HCT116 (cell line): ENCODE measurements around the gene CCDC154. TPM values are rescaled to one million over a fixed set of nuclear protein-coding genes. Genes with fewer than 3 reads are reported as not detected.

Experiments
- ATAC-seq: fragments of 200-7000 bp; cut with Tn5 transposase; 2 replicates; pipeline ENCODE4 v1.9.1; 2020; ENCODE audit warnings: mild to moderate bottlenecking, moderate library complexity
- BruUV-seq: library from RNA; stranded (reverse); fragments of 400-500 nt; replicated peaks from 2 replicates; lab custom pipeline; 2021; lab: Mats Ljungman, UMichigan
- CTCF ChIA-PET: fragments of 300-600 bp; sonication (Branson Sonifier 250); formaldehyde crosslinking; loops from one replicate; lab custom pipeline; 2021; ENCODE audit warnings: antibody characterized with exemption; lab: Charles Lee
- POLR2A ChIA-PET: fragments of 300-600, 350-600 bp; sonication (Branson Sonifier 250); formaldehyde crosslinking; loops from one replicate; lab custom pipeline; 2021; ENCODE audit warnings: antibody characterized with exemption; lab: Charles Lee
- RAD21 ChIA-PET, 2 experiments: fragments of 300-600 bp; sonication (Branson Sonifier 250); formaldehyde crosslinking; loops; one replicate each; lab custom pipeline; 2023; ENCODE audit warnings: low total read pairs in 2 of 2; ENCODE audit not compliant: uncharacterized antibody in 2 of 2, unreplicated experiment in 2 of 2, low non-redundant PET in 1 of 2; lab: Charles Lee
- DNase-seq: peaks from one replicate; pipeline ENCODE4 v3.0.0-alpha.2; 2010; ENCODE audit warnings: low read depth, low spot score
- H2AFZ ChIP-seq: fragments of 200-600 bp; shearing (Covaris generic), sonication (generic); 2 replicates; pipeline ENCODE4 v1.6.1; 2017; ENCODE audit warnings: low read depth, mixed run types, mixed read lengths, antibody characterized with exemption, low read length; ENCODE audit not compliant: poor library complexity, severe bottlenecking
- H3K27ac ChIP-seq: 2 replicates; pipeline ENCODE4 v1.5.1; 2012; ENCODE audit warnings: low read depth, low read length
- H3K27me3 ChIP-seq: fragments of 200-600 bp; sonication (generic); 2 replicates; pipeline ENCODE4 v1.6.1; 2016; ENCODE audit warnings: mixed run types, low read length, mixed read lengths; ENCODE audit not compliant: insufficient read depth
- H3K36me3 ChIP-seq, 2 experiments: fragments of 200-500 bp in 1 of 2; fragments of 200-600 bp in 1 of 2; sonication (Bioruptor generic) in 1 of 2; sonication (generic) in 1 of 2; 2 replicates each; pipeline versions ENCODE4 v1.5.1 to v1.6.1; 2014 to 2016; ENCODE audit warnings: low read length in 2 of 2, inconsistent platforms in 1 of 2, mixed read lengths in 1 of 2, mixed run types in 1 of 2; ENCODE audit not compliant: insufficient read depth in 2 of 2, control insufficient read depth in 1 of 2
- H3K4me1 ChIP-seq, 2 experiments: fragments of 200-600 bp in 1 of 2; sonication (generic) in 1 of 2; 2 replicates each; pipeline versions ENCODE4 v1.5.1 to v1.6.1; 2012 to 2017; ENCODE audit warnings: low read length in 2 of 2, inconsistent platforms in 1 of 2, mild to moderate bottlenecking in 1 of 2, mixed read lengths in 1 of 2, mixed run types in 1 of 2, moderate library complexity in 1 of 2; ENCODE audit not compliant: insufficient read depth in 2 of 2, control insufficient read depth in 1 of 2
- H3K4me2 ChIP-seq: fragments of 200-600 bp; sonication (generic); 2 replicates; pipeline ENCODE4 v1.6.1; 2017; ENCODE audit warnings: mixed run types, low read length, mixed read lengths
- H3K4me3 ChIP-seq, 2 experiments: fragments of 200-600 bp in 1 of 2; sonication (generic) in 1 of 2; replicated peaks in 1 of 2; 2 replicates each; pipeline ENCODE4 v1.5.1; 2011 to 2016; ENCODE audit warnings: low read length in 2 of 2, control low read depth in 1 of 2, low read depth in 1 of 2, mild to moderate bottlenecking in 1 of 2, mixed read lengths in 1 of 2, mixed run types in 1 of 2
- H3K79me2 ChIP-seq: fragments of 200-600 bp; sonication (generic); 2 replicates; pipeline ENCODE4 v1.6.1; 2017; ENCODE audit warnings: mild to moderate bottlenecking, mixed run types, low read length, moderate library complexity, mixed read lengths; ENCODE audit not compliant: insufficient read depth
- H3K9ac ChIP-seq: fragments of 200-600 bp; sonication (generic); 2 replicates; pipeline ENCODE4 v1.6.1; 2016; ENCODE audit warnings: low read length, mixed read lengths
- H3K9me2 ChIP-seq: fragments of 200-600 bp; sonication (generic), shearing (Covaris generic); 2 replicates; pipeline ENCODE4 v1.6.1; 2017; ENCODE audit warnings: mixed run types, mild to moderate bottlenecking, moderate library complexity; ENCODE audit not compliant: insufficient read depth
- H3K9me3 ChIP-seq, 2 experiments: fragments of 200-500 bp in 1 of 2; fragments of 200-600 bp in 1 of 2; sonication (Bioruptor generic) in 1 of 2; sonication (generic) in 1 of 2; 2 replicates each; pipeline ENCODE4 v1.6.1; 2014 to 2017; ENCODE audit warnings: low read length in 2 of 2, mixed read lengths in 2 of 2, inconsistent platforms in 1 of 2, low read depth in 1 of 2, mild to moderate bottlenecking in 1 of 2, mixed run types in 1 of 2, moderate library complexity in 1 of 2; ENCODE audit not compliant: control insufficient read depth in 1 of 2, insufficient read depth in 1 of 2
- H4K20me1 ChIP-seq: fragments of 200-600 bp; sonication (generic), shearing (Covaris generic); 2 replicates; pipeline ENCODE4 v1.6.1; 2017; ENCODE audit warnings: mixed run types, mild to moderate bottlenecking, moderate library complexity; ENCODE audit not compliant: insufficient read depth
- CBX3 ChIP-seq: IDR thresholded peaks from 2 replicates; pipeline ENCODE4 v1.6.1; 2012; ENCODE audit warnings: low read depth
- CEBPB ChIP-seq: IDR thresholded peaks from 2 replicates; pipeline ENCODE4 v1.6.1; 2012; ENCODE audit warnings: low read depth
- EGR1 ChIP-seq: IDR thresholded peaks from 2 replicates; pipeline ENCODE4 v1.6.1; 2012; ENCODE audit warnings: low read depth
- EZH2 ChIP-seq: fragments of 200-600 bp; sonication (generic); IDR thresholded peaks from 2 replicates; pipeline ENCODE4 v1.6.1; 2017; ENCODE audit warnings: antibody characterized with exemption, mixed run types
- FOSL1 ChIP-seq: IDR thresholded peaks from 2 replicates; pipeline ENCODE4 v1.6.1; 2012; ENCODE audit warnings: low read depth
- JUND ChIP-seq: IDR thresholded peaks from 2 replicates; pipeline ENCODE4 v1.6.1; 2012
- POLR2AphosphoS5 ChIP-seq: IDR thresholded peaks from 2 replicates; pipeline ENCODE4 v1.6.1; 2011; ENCODE audit warnings: mild to moderate bottlenecking, low read depth, low read length, moderate library complexity
- SIN3A ChIP-seq: IDR thresholded peaks from 2 replicates; pipeline ENCODE4 v1.6.1; 2012; ENCODE audit warnings: low read depth
- SP1 ChIP-seq: IDR thresholded peaks from 2 replicates; pipeline ENCODE4 v1.6.1; 2012; ENCODE audit warnings: low read depth
- SRF ChIP-seq: IDR thresholded peaks from 2 replicates; pipeline ENCODE4 v1.6.1; 2012; ENCODE audit warnings: low read depth
- TCF7L2 ChIP-seq: IDR thresholded peaks from 2 replicates; pipeline ENCODE4 v1.7.0; 2011; ENCODE audit warnings: borderline replicate concordance, inconsistent platforms; ENCODE audit not compliant: insufficient read depth, insufficient read length; ENCODE audit errors: extremely low read depth
- ZFX ChIP-seq: fragments of 450-650 bp; IDR thresholded peaks from 2 replicates; pipeline ENCODE4 v1.6.1; 2017
- ZNF274 ChIP-seq: fragments of 200-500 bp; sonication (Bioruptor generic); IDR thresholded peaks from 2 replicates; pipeline ENCODE4 v1.6.1; 2014; ENCODE audit warnings: mild to moderate bottlenecking, low read depth, low read length, inconsistent platforms
- intact Hi-C: fragments of 100-400 bp; cut with micrococcal nuclease; formaldehyde crosslinking; loops from 2 replicates; pipeline ENCODE4 v1.10.0; 2022
- total RNA-seq: library from RNA; stranded (reverse); gene quantifications from one replicate; pipeline ENCODE4 v1.2.1, GENCODE V29; 2021; ENCODE audit not compliant: unreplicated experiment
- TF ChIP-seq, protein P1 (sequence below): IDR thresholded peaks from 2 replicates; pipeline ENCODE4 v1.6.1; 2011; ENCODE audit warnings: mild to moderate bottlenecking, low read length, moderate library complexity; ENCODE audit not compliant: insufficient replicate concordance; ENCODE audit errors: extremely low read depth
- TF ChIP-seq, protein P2 (sequence below): IDR thresholded peaks from 2 replicates; pipeline ENCODE4 v1.6.1; 2012
- TF ChIP-seq, protein P3 (sequence below), 3 experiments: fragments of 200-600 bp in 1 of 3; sonication (generic) in 1 of 3; IDR thresholded peaks in 2 of 3; conservative IDR thresholded peaks in 1 of 3; 2 replicates each; pipeline ENCODE4 v1.5.1; 2012 to 2017; ENCODE audit warnings: low read depth in 2 of 3, low read length in 2 of 3, antibody characterized with exemption in 1 of 3, borderline replicate concordance in 1 of 3, control low read depth in 1 of 3, mild to moderate bottlenecking in 1 of 3, mixed read lengths in 1 of 3, mixed run types in 1 of 3, moderate library complexity in 1 of 3; ENCODE audit not compliant: insufficient read depth in 1 of 3
- TF ChIP-seq, protein P4 (sequence below): IDR thresholded peaks from 2 replicates; pipeline ENCODE4 v1.6.1; 2012

CCDC154 gene
- total RNA-seq, 1 experiment from 2014 or later, result 1.7 TPM

DNA sequence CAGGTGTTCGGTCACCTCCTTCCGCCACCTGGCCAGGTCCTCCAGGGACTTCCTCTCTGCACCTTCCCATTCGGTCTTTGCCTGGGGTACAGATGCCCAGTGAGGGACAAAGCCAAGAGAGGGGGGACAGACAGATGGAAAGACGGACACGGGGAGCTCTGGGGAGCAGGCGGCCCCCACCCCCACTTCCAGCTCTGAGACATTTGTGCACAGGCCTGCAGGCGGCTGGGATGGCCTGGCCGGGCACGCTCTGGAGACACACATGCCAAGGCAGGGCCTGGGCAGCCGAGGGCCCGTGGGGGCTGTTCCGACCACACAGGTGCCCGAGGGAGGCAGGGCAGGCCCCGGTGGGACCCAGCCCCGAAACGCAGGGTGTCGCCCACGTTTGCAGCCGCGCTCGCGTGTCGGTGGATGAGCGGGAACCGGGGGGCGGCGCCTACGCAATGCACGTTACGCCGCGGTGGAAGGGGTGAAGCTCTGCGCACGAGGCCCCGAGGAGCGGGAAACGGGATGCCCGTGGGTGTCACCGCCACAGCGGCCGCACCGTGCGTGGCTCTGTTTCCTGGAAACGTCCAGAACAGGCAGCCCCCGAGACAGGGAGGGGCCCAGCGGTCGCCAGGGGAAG lies 7.5 kb downstream of the CCDC154 start:
- Histone ChIP-seq H3K4me1 (no peaks in the 10 kb centered on the region), H3K4me3 (no peak overlapping the region), H2AFZ (no peak overlapping the region), H3K79me2 (no peaks in the 10 kb centered on the region), H3K27me3 (no peaks in the 10 kb centered on the region), H3K9ac (no peak overlapping the region), H4K20me1 (no peaks in the 10 kb centered on the region), H3K9me3 (no peaks in the 10 kb centered on the region), H3K4me2 (no peak overlapping the region), H3K36me3 (no peaks in the 10 kb centered on the region), H3K9me2 (no peaks in the 10 kb centered on the region), H3K27ac (no peak overlapping the region)
- POLR2A ChIA-PET, result no interaction called here
- CTCF ChIA-PET, result no interaction called here
- intact Hi-C loops, result no loop called here
- RAD21 ChIA-PET, result no interaction called here
- no TSS peak for BruUV-seq
- ATAC-seq (no peak), DNase-seq (no peak)
- TF ChIP-seq ZNF274 (no peak), EGR1 (no peak), CBX3 (no peak), SRF (no peak), CEBPB (no peak), ZFX (no peak), TCF7L2 (no peak), SP1 (no peak), FOSL1 (no peak), EZH2 (no peak), SIN3A (no peak), JUND (no peak), POLR2AphosphoS5 (no peak)
- TF ChIP-seq, protein P1, sequence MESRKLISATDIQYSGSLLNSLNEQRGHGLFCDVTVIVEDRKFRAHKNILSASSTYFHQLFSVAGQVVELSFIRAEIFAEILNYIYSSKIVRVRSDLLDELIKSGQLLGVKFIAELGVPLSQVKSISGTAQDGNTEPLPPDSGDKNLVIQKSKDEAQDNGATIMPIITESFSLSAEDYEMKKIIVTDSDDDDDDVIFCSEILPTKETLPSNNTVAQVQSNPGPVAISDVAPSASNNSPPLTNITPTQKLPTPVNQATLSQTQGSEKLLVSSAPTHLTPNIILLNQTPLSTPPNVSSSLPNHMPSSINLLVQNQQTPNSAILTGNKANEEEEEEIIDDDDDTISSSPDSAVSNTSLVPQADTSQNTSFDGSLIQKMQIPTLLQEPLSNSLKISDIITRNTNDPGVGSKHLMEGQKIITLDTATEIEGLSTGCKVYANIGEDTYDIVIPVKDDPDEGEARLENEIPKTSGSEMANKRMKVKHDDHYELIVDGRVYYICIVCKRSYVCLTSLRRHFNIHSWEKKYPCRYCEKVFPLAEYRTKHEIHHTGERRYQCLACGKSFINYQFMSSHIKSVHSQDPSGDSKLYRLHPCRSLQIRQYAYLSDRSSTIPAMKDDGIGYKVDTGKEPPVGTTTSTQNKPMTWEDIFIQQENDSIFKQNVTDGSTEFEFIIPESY, result no peak
- TF ChIP-seq, protein P2, sequence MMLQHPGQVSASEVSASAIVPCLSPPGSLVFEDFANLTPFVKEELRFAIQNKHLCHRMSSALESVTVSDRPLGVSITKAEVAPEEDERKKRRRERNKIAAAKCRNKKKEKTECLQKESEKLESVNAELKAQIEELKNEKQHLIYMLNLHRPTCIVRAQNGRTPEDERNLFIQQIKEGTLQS, result no peak
- TF ChIP-seq, protein P3, sequence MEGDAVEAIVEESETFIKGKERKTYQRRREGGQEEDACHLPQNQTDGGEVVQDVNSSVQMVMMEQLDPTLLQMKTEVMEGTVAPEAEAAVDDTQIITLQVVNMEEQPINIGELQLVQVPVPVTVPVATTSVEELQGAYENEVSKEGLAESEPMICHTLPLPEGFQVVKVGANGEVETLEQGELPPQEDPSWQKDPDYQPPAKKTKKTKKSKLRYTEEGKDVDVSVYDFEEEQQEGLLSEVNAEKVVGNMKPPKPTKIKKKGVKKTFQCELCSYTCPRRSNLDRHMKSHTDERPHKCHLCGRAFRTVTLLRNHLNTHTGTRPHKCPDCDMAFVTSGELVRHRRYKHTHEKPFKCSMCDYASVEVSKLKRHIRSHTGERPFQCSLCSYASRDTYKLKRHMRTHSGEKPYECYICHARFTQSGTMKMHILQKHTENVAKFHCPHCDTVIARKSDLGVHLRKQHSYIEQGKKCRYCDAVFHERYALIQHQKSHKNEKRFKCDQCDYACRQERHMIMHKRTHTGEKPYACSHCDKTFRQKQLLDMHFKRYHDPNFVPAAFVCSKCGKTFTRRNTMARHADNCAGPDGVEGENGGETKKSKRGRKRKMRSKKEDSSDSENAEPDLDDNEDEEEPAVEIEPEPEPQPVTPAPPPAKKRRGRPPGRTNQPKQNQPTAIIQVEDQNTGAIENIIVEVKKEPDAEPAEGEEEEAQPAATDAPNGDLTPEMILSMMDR (IDR thresholded peaks at IDR 0.05 in 2 of 3, conservative IDR thresholded peaks at IDR 0.05 in 1 of 3; ENCODE audit: borderline replicate concordance in 1 of 3, insufficient read depth in 1 of 3, low read depth in 2 of 3, low read length in 2 of 3), result no peak
- TF ChIP-seq, protein P4, sequence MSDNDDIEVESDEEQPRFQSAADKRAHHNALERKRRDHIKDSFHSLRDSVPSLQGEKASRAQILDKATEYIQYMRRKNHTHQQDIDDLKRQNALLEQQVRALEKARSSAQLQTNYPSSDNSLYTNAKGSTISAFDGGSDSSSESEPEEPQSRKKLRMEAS, result no peak
